Liver (tissue), 9 donors: ENCODE results near the gene E2F4. TPM values are rescaled to one million over a fixed set of nuclear protein-coding genes. Genes with fewer than 3 reads are reported as not detected.

Experiments
- DNase-seq: peaks from one replicate; pipeline ENCODE4 v3.0.0-alpha.2; 2017; ENCODE audit warnings: low spot score
- H3K27ac ChIP-seq, 2 donors: one replicate each; pipeline ENCODE4 v1.7.0; 2013; ENCODE audit warnings: inconsistent platforms in 2 of 2, low read length in 2 of 2, control low read depth in 1 of 2, low read depth in 1 of 2, mild to moderate bottlenecking in 1 of 2
- H3K27me3 ChIP-seq, 4 donors: one replicate each; pipeline versions ENCODE4 v1.6.1 to v1.7.0; 2013; ENCODE audit warnings: low read length in 3 of 4, inconsistent platforms in 1 of 4, mild to moderate bottlenecking in 1 of 4, moderate library complexity in 1 of 4; ENCODE audit not compliant: control insufficient read depth in 4 of 4, insufficient read depth in 4 of 4
- H3K36me3 ChIP-seq, 4 donors: one replicate each; pipeline versions ENCODE4 v1.6.1 to v1.7.0; 2013; ENCODE audit warnings: low read length in 3 of 4, mild to moderate bottlenecking in 3 of 4, low read depth in 1 of 4, moderate library complexity in 1 of 4; ENCODE audit not compliant: control insufficient read depth in 4 of 4, insufficient read depth in 3 of 4
- H3K4me1 ChIP-seq, 4 donors: one replicate each; pipeline versions ENCODE4 v1.6.1 to v1.7.0; 2013; ENCODE audit warnings: low read length in 3 of 4, mild to moderate bottlenecking in 3 of 4, moderate library complexity in 1 of 4; ENCODE audit not compliant: control insufficient read depth in 4 of 4, insufficient read depth in 4 of 4
- H3K4me3 ChIP-seq, 3 donors: one replicate each; pipeline versions ENCODE4 v1.6.1 to v1.7.0; 2013; ENCODE audit warnings: low read length in 3 of 3, control low read depth in 1 of 3, low read depth in 1 of 3, mild to moderate bottlenecking in 1 of 3
- H3K9ac ChIP-seq, 2 donors: one replicate each; pipeline ENCODE4 v1.7.0; 2013; ENCODE audit warnings: low read length in 2 of 2, mild to moderate bottlenecking in 2 of 2, moderate library complexity in 2 of 2, control low read depth in 1 of 2, low read depth in 1 of 2
- H3K9me3 ChIP-seq, 4 donors: one replicate each; pipeline versions ENCODE4 v1.6.1 to v1.7.0; 2013; ENCODE audit warnings: low read length in 3 of 4; ENCODE audit not compliant: control insufficient read depth in 4 of 4
- FOXA1 ChIP-seq: IDR thresholded peaks from 2 replicates; pipeline ENCODE4 v1.6.1; 2016; ENCODE audit warnings: antibody characterized with exemption
- FOXA2 ChIP-seq: IDR thresholded peaks from 2 replicates; pipeline ENCODE4 v1.6.1; 2016; ENCODE audit warnings: antibody characterized with exemption
- GABPA ChIP-seq, 2 donors: IDR thresholded peaks in 1 of 2; conservative IDR thresholded peaks in 1 of 2; 2 replicates each; pipeline ENCODE4 v1.6.1; 2016; ENCODE audit warnings: antibody characterized with exemption in 2 of 2, mild to moderate bottlenecking in 1 of 2, moderate library complexity in 1 of 2
- HNF4G ChIP-seq: IDR thresholded peaks from 2 replicates; pipeline ENCODE4 v1.6.1; 2016; ENCODE audit warnings: antibody characterized with exemption
- JUND ChIP-seq, 2 donors: IDR thresholded peaks; 2 replicates each; pipeline ENCODE4 v1.6.1; 2016; ENCODE audit warnings: antibody characterized with exemption in 2 of 2
- NR2F2 ChIP-seq: IDR thresholded peaks from 2 replicates; pipeline ENCODE4 v1.6.1; 2016; ENCODE audit warnings: antibody characterized with exemption
- RAD21 ChIP-seq, 2 donors: IDR thresholded peaks; 2 replicates each; pipeline ENCODE4 v1.6.1; 2016; ENCODE audit warnings: antibody characterized with exemption in 2 of 2, mild to moderate bottlenecking in 2 of 2
- SP1 ChIP-seq: IDR thresholded peaks from 2 replicates; pipeline ENCODE4 v1.6.1; 2018; ENCODE audit warnings: antibody characterized with exemption, mild to moderate bottlenecking
- TAF1 ChIP-seq: conservative IDR thresholded peaks from 2 replicates; pipeline ENCODE4 v1.6.1; 2016; ENCODE audit warnings: antibody characterized with exemption, mild to moderate bottlenecking
- YY1 ChIP-seq: IDR thresholded peaks from 2 replicates; pipeline ENCODE4 v1.6.1; 2016; ENCODE audit warnings: antibody characterized with exemption, mild to moderate bottlenecking
- WGBS: extraction: QIAGEN DNeasy Blood & Tissue Kit; methylation state at CpG from one replicate; pipeline ENCODE4 v1.1.7; 2013; 5-methylcytosine and 5-hydroxymethylcytosine counted together
- polyA plus RNA-seq, 2 donors: library from polyadenylated mRNA; stranded (reverse) in 1 of 2; unstranded in 1 of 2; fragments of 200-250 nt in 1 of 2; fragments of >200 nt in 1 of 2; fragmentation: Nextera tagmentation in 1 of 2; extraction: Ambion mirVana in 1 of 2; gene quantifications; one replicate each; pipeline versions ENCODE4 v1.2.1 to v1.2.3, GENCODE V29; 2013 to 2015
- total RNA-seq, 2 donors: library from RNA; depleted of rRNA; stranded (reverse); fragments of >200 nt; gene quantifications; one replicate each; pipeline ENCODE4 v1.2.3, GENCODE V29; 2014
- TF ChIP-seq, protein P1 (sequence below): fragments of 150-350 bp; IDR thresholded peaks from 2 replicates; pipeline ENCODE4 v1.5.1; 2017; ENCODE audit warnings: improper control_type of control experiment, low read depth, low read length; ENCODE audit not compliant: missing input control
- TF ChIP-seq, protein P2 (sequence below): IDR thresholded peaks from 2 replicates; pipeline ENCODE4 v1.6.1; 2016; ENCODE audit warnings: antibody characterized with exemption
- TF ChIP-seq, protein P3 (sequence below): IDR thresholded peaks from 2 replicates; pipeline ENCODE4 v1.6.1; 2016; ENCODE audit warnings: antibody characterized with exemption
- TF ChIP-seq, protein P4 (sequence below): IDR thresholded peaks from 2 replicates; pipeline ENCODE4 v1.6.1; 2016; ENCODE audit warnings: antibody characterized with exemption, mild to moderate bottlenecking
- donor health status: healthy.
- donor health status: healthy.
- donor health status: healthy.
- donor health status: healthy.
- donor health status: healthy.

Gene E2F4
- total and polyA plus RNA-seq, 4 donors, result 18.1 to 107 (median 30.0) TPM

DNA sequence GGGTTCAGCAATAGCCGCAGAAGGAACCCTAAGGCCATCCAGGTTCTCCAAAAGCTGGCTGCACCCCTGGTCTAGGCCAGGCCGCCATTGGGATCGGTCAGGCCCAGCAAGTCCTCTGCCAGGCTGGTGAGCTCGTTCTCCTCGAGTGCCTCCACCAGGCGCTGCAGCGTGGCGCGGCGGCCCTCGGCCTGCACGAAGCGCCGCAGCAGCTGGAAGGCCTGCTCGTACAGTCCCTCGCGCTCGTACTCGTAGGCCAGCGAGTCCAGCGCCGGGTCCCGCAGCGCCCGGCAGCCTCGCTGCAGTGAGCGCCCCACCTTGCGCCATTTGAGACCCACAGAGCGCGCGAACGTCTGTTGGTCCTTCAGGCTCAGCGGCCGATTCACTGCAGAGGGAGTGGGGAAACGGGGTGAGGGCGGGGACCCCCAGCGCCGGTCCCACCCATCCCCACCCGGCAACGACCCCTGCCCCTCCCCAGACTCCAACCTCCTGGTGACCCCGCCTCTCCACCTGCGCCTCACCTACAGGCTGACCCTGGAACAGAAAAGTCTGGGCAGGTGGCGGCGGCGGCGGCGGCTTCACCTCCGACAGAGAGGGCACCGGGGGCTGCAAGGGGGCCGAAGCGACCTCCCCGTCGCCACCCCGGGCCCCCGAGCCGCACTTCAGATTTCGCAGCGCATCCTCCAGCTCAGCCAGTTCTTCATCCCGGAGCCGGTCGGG is 37.2 kb upstream of the E2F4 start:
- Histone ChIP-seq H3K4me1 (peaks cover 14 to 36% (median 21%) of the 10 kb centered on the region in 4 donors), H3K9ac (no peak overlapping the region), H3K36me3 (no peaks in the 10 kb centered on the region), H3K9me3 (no peaks in the 10 kb centered on the region), H3K27me3 (no peaks in the 10 kb centered on the region), H3K4me3 (peak overlapping the region in 1 of 3 donors; percentile 2), H3K27ac (no peak overlapping the region)
- 31% methylated on average over 61 of the region's 61 CpGs for WGBS
- TF ChIP-seq GABPA (IDR thresholded peaks at IDR 0.05 in 1 of 2, conservative IDR thresholded peaks at IDR 0.05 in 1 of 2) (no peak), HNF4G (no peak), SP1 (no peak), FOXA2 (no peak), TAF1 (no peak), NR2F2 (no peak), FOXA1 (no peak), YY1 (no peak)
- TF ChIP-seq, protein P1, sequence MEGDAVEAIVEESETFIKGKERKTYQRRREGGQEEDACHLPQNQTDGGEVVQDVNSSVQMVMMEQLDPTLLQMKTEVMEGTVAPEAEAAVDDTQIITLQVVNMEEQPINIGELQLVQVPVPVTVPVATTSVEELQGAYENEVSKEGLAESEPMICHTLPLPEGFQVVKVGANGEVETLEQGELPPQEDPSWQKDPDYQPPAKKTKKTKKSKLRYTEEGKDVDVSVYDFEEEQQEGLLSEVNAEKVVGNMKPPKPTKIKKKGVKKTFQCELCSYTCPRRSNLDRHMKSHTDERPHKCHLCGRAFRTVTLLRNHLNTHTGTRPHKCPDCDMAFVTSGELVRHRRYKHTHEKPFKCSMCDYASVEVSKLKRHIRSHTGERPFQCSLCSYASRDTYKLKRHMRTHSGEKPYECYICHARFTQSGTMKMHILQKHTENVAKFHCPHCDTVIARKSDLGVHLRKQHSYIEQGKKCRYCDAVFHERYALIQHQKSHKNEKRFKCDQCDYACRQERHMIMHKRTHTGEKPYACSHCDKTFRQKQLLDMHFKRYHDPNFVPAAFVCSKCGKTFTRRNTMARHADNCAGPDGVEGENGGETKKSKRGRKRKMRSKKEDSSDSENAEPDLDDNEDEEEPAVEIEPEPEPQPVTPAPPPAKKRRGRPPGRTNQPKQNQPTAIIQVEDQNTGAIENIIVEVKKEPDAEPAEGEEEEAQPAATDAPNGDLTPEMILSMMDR, result no peak
- TF ChIP-seq, protein P2, sequence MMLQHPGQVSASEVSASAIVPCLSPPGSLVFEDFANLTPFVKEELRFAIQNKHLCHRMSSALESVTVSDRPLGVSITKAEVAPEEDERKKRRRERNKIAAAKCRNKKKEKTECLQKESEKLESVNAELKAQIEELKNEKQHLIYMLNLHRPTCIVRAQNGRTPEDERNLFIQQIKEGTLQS, result no peak
- TF ChIP-seq, protein P3, sequence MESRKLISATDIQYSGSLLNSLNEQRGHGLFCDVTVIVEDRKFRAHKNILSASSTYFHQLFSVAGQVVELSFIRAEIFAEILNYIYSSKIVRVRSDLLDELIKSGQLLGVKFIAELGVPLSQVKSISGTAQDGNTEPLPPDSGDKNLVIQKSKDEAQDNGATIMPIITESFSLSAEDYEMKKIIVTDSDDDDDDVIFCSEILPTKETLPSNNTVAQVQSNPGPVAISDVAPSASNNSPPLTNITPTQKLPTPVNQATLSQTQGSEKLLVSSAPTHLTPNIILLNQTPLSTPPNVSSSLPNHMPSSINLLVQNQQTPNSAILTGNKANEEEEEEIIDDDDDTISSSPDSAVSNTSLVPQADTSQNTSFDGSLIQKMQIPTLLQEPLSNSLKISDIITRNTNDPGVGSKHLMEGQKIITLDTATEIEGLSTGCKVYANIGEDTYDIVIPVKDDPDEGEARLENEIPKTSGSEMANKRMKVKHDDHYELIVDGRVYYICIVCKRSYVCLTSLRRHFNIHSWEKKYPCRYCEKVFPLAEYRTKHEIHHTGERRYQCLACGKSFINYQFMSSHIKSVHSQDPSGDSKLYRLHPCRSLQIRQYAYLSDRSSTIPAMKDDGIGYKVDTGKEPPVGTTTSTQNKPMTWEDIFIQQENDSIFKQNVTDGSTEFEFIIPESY, result no peak
- TF ChIP-seq, protein P4, sequence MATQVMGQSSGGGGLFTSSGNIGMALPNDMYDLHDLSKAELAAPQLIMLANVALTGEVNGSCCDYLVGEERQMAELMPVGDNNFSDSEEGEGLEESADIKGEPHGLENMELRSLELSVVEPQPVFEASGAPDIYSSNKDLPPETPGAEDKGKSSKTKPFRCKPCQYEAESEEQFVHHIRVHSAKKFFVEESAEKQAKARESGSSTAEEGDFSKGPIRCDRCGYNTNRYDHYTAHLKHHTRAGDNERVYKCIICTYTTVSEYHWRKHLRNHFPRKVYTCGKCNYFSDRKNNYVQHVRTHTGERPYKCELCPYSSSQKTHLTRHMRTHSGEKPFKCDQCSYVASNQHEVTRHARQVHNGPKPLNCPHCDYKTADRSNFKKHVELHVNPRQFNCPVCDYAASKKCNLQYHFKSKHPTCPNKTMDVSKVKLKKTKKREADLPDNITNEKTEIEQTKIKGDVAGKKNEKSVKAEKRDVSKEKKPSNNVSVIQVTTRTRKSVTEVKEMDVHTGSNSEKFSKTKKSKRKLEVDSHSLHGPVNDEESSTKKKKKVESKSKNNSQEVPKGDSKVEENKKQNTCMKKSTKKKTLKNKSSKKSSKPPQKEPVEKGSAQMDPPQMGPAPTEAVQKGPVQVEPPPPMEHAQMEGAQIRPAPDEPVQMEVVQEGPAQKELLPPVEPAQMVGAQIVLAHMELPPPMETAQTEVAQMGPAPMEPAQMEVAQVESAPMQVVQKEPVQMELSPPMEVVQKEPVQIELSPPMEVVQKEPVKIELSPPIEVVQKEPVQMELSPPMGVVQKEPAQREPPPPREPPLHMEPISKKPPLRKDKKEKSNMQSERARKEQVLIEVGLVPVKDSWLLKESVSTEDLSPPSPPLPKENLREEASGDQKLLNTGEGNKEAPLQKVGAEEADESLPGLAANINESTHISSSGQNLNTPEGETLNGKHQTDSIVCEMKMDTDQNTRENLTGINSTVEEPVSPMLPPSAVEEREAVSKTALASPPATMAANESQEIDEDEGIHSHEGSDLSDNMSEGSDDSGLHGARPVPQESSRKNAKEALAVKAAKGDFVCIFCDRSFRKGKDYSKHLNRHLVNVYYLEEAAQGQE, result no peak
- no peak for DNase-seq

DNA sequence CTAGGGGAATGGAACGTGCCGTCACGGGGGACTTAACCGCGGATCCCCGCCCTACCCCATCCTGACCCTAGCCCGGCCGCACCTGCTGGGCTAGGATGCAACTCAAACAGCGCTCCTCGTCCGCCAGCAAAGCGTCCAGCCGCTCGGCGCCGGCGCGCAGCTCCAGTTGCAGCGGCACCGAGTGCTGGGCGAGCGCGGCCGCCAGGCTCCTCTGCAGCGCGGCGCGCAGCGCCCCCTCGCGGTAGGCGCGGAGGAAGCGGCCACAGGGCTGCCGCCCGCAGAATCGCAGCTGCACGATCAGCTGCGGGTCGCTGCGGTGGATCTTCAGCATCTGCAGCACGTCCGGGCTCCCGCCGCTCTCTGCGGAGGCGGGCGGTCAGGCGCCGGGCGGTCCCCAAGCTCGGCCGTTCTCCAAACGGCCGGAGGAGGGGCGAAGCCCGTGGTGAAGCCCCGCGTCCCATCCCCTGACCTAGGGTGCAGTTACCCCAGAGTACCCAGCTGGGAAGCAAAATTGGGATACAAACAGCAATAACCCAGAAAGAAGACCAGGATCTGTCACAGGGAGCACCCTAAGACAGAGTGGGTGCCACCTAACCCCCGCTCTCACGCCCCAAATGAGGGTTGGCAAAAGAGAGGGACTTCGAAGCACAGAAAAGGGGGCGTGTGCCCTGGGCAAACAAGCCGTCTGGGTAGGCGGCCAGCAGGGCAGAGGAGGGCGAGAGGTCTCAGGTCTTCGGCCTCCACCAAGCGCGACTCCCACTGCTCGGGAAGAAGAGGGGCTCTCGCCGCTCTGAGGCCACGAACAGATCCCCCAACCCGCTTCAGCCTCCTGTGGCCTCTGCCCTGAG is 36.4 kb upstream of the E2F4 start:
- TF ChIP-seq, protein P1, result peak; percentile 97
- TF ChIP-seq HNF4G (no peak), RAD21 (IDR thresholded peaks at IDR 0.05) (peak; percentile 74 to 84), JUND (IDR thresholded peaks at IDR 0.05) (no peak)
- Histone ChIP-seq H3K36me3 (no peaks in the 10 kb centered on the region), H3K4me1 (peaks cover 8 to 33% (median 22%) of the 10 kb centered on the region in 4 donors), H3K9me3 (no peaks in the 10 kb centered on the region), H3K9ac (no peak overlapping the region), H3K4me3 (peak overlapping the region in 1 of 3 donors; percentile 2), H3K27me3 (no peaks in the 10 kb centered on the region), H3K27ac (no peak overlapping the region)
- peak; percentile 82 for DNase-seq
- 8% methylated on average over 74 of the region's 74 CpGs for WGBS
